Measurements from ENCODE around the gene GRAMD4. TPM values are rescaled to one million over a fixed set of nuclear protein-coding genes. Genes with fewer than 3 reads are reported as not detected.

Gene GRAMD4
- total RNA-seq, 1 donor from 2014 or later, result 45.6 TPM

DNA sequence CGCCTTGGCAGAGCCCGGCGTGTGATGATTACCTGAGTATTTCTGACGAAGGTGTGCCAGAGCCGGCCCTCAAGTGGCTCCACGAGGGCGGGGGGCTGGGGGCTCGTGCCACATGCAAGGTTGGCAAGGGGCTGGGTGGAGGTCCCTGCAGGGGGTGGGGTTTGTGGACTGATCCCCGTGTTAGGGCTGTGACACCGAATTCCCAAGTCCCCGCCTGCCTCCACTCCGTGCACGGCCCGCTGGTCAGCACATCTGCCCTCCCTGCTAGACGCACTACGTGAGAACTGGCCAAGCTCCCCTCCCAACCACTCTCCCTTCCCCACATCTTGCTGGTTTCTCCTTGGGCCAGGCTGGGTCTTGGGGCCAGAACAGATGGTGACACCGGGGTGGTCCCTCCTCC lies 34.2 kb downstream of the GRAMD4 start:
- ChIA-PET CTCF (no interaction called here), POLR2A (no interaction called here)
- Mint-ChIP-seq H3K4me3 (no peak overlapping the region), H3K4me1 (peaks cover 43% of the 10 kb centered on the region), H3K27me3 (no peaks in the 10 kb centered on the region), H3K27ac (no peak overlapping the region), H3K9me3 (no peaks in the 10 kb centered on the region), H3K36me3 (ENCODE audit: low read depth) (peaks cover 11% of the 10 kb centered on the region)
- DNase-seq, result no peak
- no peak for ATAC-seq (ENCODE audit: low read depth)
- TF ChIP-seq CTCF (IDR thresholded peaks at IDR 0.05), result no peak
- intact Hi-C loops (cut with micrococcal nuclease), result no loop called here

GRCh38 chr22:46654927-46655595 lies 34.9 kb downstream of the GRAMD4 start:
- no peak for DNase-seq
- Mint-ChIP-seq H3K27me3 (no peaks in the 10 kb centered on the region), H3K36me3 (ENCODE audit: low read depth) (peaks cover 13% of the 10 kb centered on the region), H3K9me3 (no peaks in the 10 kb centered on the region), H3K4me1 (peaks cover 37% of the 10 kb centered on the region), H3K27ac (no peak overlapping the region), H3K4me3 (no peak overlapping the region)
- ChIA-PET CTCF (interaction anchor here (0.6 to 1.1 kb wide), 2 partner anchors 32 to 104 kb away, joined by 3 to 4 read pairs; no protein-coding TSS in a partner anchor), POLR2A (no interaction called here)
- TF ChIP-seq CTCF (IDR thresholded peaks at IDR 0.05), result no peak
- ATAC-seq (ENCODE audit: low read depth), result no peak
- intact Hi-C loops (cut with micrococcal nuclease), result no loop called here

DNA sequence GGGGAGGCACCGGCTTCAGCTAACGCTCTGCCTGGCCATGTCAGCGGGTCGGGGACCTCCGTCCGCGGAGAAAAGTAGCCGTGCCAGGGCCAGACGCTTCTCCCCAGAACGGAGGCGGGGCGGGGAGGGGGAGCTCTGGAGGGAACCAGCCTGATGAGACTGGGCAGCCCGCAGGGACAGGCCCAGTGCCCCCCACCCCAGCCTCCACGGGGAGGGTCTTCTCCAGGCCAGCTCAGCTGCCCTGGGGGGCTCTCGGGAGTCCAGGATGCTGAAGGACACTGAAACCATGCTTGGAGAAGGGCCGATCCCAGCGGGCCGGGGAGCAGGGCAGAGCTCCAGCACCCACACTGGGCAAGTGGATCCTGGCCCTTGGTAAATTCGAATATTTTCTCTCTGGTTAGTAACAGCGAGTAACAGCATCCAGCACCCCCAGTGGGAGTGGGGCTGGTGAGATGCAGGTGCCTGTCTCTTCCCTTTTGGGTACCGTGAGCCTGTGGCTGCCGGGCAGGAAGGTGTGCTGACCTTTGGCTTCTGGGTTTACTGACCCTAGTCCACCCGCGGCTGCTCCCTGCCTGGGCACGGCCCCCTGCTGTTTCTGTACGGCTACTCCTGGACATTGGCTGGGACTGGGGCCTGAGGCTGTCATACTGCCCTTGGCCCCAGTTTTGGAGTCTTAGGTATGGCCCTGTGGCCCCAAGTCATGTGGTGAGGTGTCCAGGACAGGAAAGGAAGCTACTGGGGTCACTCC lies 35.8 kb downstream of the GRAMD4 start:
- POLR2A ChIA-PET, result no interaction called here
- intact Hi-C loops (cut with micrococcal nuclease), result no loop called here
- H3K36me3 Mint-ChIP-seq (ENCODE audit: low read depth), result peaks cover 17% of the 10 kb centered on the region
- DNase-seq (no peak), ATAC-seq (ENCODE audit: low read depth) (no peak)
- no peak overlapping the region for H3K27ac Mint-ChIP-seq
- H3K27me3 Mint-ChIP-seq, result no peaks in the 10 kb centered on the region
- H3K4me3 Mint-ChIP-seq, result no peak overlapping the region
- CTCF ChIA-PET, result interaction anchor here (0.6 to 1.1 kb wide), 2 partner anchors 33 to 103 kb away, joined by 3 to 4 read pairs; no protein-coding TSS in a partner anchor
- H3K9me3 Mint-ChIP-seq, result no peaks in the 10 kb centered on the region
- no peak for TF ChIP-seq CTCF (IDR thresholded peaks at IDR 0.05)
- peaks cover 30% of the 10 kb centered on the region for H3K4me1 Mint-ChIP-seq

DNA sequence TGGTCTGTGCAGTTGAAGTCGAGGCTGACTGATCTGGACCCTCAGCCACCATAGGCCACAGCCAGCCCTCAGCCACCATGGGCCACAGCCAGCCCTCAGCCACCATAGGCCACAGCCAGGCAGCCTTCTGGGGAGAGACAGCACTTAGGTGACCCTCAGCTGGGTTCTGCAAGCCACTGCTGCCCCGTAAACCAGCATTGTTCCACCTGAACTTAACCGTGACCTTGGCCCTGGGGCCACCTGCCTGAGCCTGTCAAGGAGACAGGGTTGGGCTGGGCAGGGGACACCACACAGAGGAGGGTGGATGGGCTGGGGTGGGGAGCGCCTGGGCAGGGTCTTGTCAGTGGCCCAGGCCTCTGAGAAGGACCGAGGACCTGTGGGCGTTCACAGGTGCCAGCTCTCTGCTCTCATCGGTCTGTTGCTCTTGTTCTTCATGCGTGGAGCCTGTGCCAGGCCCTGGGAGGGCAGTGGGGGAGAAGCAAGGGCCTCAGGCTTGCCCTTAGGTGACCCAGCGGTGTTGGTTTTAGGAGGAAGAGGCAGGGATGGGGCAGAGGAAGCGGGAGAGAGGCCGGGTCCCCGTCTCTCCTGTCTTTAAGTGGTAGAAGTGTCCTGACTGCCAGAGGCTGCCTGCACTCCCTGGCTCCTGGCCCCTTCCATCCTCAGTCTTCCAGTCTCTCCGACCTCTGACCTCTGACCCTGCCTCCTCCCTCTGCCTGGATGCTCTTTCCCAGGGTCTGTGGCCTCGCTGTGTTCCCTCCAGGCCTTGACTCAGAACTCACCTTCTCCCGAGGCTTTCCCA lies 36.9 kb downstream of the GRAMD4 start:
- CTCF ChIA-PET, result no interaction called here
- DNase-seq (no peak), ATAC-seq (ENCODE audit: low read depth) (no peak)
- no peak overlapping the region for H3K4me3 Mint-ChIP-seq
- no peak for TF ChIP-seq CTCF (IDR thresholded peaks at IDR 0.05)
- H3K36me3 Mint-ChIP-seq (ENCODE audit: low read depth), result peaks cover 21% of the 10 kb centered on the region
- POLR2A ChIA-PET, result no interaction called here
- peaks cover 22% of the 10 kb centered on the region for H3K4me1 Mint-ChIP-seq
- intact Hi-C loops (cut with micrococcal nuclease), result no loop called here
- no peaks in the 10 kb centered on the region for H3K27me3 Mint-ChIP-seq
- no peak overlapping the region for H3K27ac Mint-ChIP-seq
- no peaks in the 10 kb centered on the region for H3K9me3 Mint-ChIP-seq

GRCh38 chr22:46657655-46657953 lies 37.4 kb downstream of the GRAMD4 start:
- TF ChIP-seq CTCF (IDR thresholded peaks at IDR 0.05), result no peak
- ChIA-PET CTCF (no interaction called here), POLR2A (no interaction called here)
- Mint-ChIP-seq H3K4me1 (peaks cover 20% of the 10 kb centered on the region), H3K36me3 (ENCODE audit: low read depth) (peaks cover 25% of the 10 kb centered on the region), H3K27me3 (no peaks in the 10 kb centered on the region), H3K27ac (no peak overlapping the region), H3K9me3 (no peaks in the 10 kb centered on the region), H3K4me3 (no peak overlapping the region)
- intact Hi-C loops (cut with micrococcal nuclease), result no loop called here
- DNase-seq (no peak), ATAC-seq (ENCODE audit: low read depth) (no peak)
